ENCODE measurements around the gene REX1BD. TPM values are rescaled to one million over a fixed set of nuclear protein-coding genes. Genes with fewer than 3 reads are reported as not detected.
A peak's percentile ranks its signal among the peaks of the same experiment; 100 is the strongest.

Gene REX1BD
- total and polyA plus RNA-seq, 2 experiments from 2014 or later: 133 to 179 TPM

DNA sequence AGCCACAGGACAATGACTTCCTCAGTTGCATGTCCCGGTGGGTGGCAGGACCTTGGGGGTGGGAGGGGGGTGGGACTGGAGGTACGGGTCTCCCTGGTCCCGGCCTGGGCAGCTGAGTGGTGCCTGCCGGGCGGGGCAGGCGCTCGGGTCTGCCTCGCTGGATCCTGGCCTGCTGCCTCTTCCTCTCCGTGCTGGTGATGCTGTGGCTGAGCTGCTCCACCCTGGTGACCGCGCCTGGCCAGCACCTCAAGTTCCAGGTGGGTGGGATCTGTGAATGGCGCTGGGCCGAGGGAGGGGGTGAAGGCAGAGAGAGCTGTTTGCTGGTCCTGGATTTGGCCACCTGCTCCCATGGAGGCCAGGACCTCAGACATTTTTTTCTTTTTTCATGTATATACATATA, 29.6 kb downstream of the REX1BD start:
- no peaks in the 10 kb centered on the region for H3K36me3 ChIP-seq
- H3K27ac ChIP-seq: no peak overlapping the region
- H3K9me3 ChIP-seq (ENCODE audit: low read depth): no peaks in the 10 kb centered on the region
- DNase-seq (ENCODE audit: low read depth in 1 of 2, low spot score in 1 of 2): no peak
- H3K4me3 ChIP-seq: no peak overlapping the region
- TF ChIP-seq, protein P1, sequence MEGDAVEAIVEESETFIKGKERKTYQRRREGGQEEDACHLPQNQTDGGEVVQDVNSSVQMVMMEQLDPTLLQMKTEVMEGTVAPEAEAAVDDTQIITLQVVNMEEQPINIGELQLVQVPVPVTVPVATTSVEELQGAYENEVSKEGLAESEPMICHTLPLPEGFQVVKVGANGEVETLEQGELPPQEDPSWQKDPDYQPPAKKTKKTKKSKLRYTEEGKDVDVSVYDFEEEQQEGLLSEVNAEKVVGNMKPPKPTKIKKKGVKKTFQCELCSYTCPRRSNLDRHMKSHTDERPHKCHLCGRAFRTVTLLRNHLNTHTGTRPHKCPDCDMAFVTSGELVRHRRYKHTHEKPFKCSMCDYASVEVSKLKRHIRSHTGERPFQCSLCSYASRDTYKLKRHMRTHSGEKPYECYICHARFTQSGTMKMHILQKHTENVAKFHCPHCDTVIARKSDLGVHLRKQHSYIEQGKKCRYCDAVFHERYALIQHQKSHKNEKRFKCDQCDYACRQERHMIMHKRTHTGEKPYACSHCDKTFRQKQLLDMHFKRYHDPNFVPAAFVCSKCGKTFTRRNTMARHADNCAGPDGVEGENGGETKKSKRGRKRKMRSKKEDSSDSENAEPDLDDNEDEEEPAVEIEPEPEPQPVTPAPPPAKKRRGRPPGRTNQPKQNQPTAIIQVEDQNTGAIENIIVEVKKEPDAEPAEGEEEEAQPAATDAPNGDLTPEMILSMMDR (IDR thresholded peaks at IDR 0.05; ENCODE audit: low read depth, low read length): no peak
- H3K4me1 ChIP-seq (ENCODE audit: low read depth): no peaks in the 10 kb centered on the region
- H3K27me3 ChIP-seq: peaks cover 33% of the 10 kb centered on the region

GRCh38 chr19:18620311-18620710, 31.7 kb downstream of the REX1BD start:
- TF ChIP-seq, protein P1 (IDR thresholded peaks at IDR 0.05; ENCODE audit: low read depth, low read length): no peak
- no peak overlapping the region for H3K27ac ChIP-seq
- no peaks in the 10 kb centered on the region for H3K9me3 ChIP-seq (ENCODE audit: low read depth)
- DNase-seq (ENCODE audit: low read depth in 1 of 2, low spot score in 1 of 2): no peak
- no peaks in the 10 kb centered on the region for H3K4me1 ChIP-seq (ENCODE audit: low read depth)
- no peaks in the 10 kb centered on the region for H3K36me3 ChIP-seq
- peaks cover 13% of the 10 kb centered on the region for H3K27me3 ChIP-seq
- H3K4me3 ChIP-seq: no peak overlapping the region

DNA sequence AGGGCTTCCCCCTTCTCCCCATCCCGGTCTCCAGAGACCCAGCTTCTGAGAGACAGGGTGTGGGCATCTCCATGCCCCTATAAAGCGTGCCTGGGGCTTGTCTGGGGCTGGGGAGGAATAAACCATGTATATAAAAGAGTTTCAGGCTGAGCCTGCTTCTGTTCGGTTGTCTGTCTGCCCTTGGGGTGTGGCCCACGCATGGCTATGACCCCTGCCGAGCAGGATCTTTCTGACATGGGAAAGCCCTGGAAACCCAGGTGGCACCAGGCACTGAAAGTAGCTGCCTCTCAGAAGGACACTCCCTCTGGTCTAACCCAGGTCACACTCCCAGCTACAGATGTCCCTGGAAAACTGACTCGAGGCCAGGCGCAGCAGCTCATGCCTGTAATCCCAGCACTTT, 32.3 kb downstream of the REX1BD start:
- Histone ChIP-seq H3K27me3 (peaks cover 7% of the 10 kb centered on the region), H3K4me1 (ENCODE audit: low read depth) (no peaks in the 10 kb centered on the region), H3K9me3 (ENCODE audit: low read depth) (no peaks in the 10 kb centered on the region), H3K4me3 (no peak overlapping the region), H3K36me3 (no peaks in the 10 kb centered on the region), H3K27ac (no peak overlapping the region)
- TF ChIP-seq, protein P1 (IDR thresholded peaks at IDR 0.05; ENCODE audit: low read depth, low read length): no peak
- DNase-seq (ENCODE audit: low read depth in 1 of 2, low spot score in 1 of 2): no peak

DNA sequence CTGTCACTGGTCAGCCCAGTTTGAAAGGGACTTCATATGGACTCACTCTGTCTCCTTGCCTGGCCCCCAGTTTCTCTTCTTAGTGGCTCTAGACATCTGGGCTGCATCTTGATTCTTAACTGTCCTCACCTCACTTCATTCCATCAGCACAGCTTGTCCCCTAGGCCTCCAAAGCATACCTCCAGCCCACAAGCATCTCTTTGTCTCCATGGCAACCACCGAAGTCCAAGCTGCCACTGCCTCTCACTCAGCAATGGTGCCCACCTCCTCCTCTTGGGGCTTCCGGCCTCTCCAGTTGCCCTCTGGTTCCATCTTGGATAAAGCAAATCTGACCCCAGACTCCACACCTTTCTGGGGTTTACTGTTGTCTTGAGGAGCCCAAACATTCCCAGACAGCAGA, 38.3 kb downstream of the REX1BD start:
- TF ChIP-seq, protein P1 (IDR thresholded peaks at IDR 0.05; ENCODE audit: low read depth, low read length): no peak
- Histone ChIP-seq H3K9me3 (ENCODE audit: low read depth) (no peaks in the 10 kb centered on the region), H3K4me1 (ENCODE audit: low read depth) (no peaks in the 10 kb centered on the region), H3K36me3 (no peaks in the 10 kb centered on the region), H3K27ac (no peak overlapping the region), H3K4me3 (no peak overlapping the region), H3K27me3 (no peaks in the 10 kb centered on the region)
- DNase-seq (ENCODE audit: low read depth in 1 of 2, low spot score in 1 of 2): peak in 1 of 2 donors; percentile 32

- Histone ChIP-seq H3K4me1 (ENCODE audit: low read depth) (no peaks in the 10 kb centered on the region), H3K36me3 (no peaks in the 10 kb centered on the region), H3K27me3 (peaks cover 2% of the 10 kb centered on the region), H3K27ac (no peak overlapping the region), H3K9me3 (ENCODE audit: low read depth) (no peaks in the 10 kb centered on the region), H3K4me3 (no peak overlapping the region)
- TF ChIP-seq, protein P1 (IDR thresholded peaks at IDR 0.05; ENCODE audit: low read depth, low read length): no peak
- DNase-seq (ENCODE audit: low read depth in 1 of 2, low spot score in 1 of 2): peak in 1 of 2 donors; percentile 68
These were observed 40.8 kb downstream of the REX1BD start for GRCh38 chr19:18629166-18630088.
